ENCODE data around the gene CREB5.

DNA sequence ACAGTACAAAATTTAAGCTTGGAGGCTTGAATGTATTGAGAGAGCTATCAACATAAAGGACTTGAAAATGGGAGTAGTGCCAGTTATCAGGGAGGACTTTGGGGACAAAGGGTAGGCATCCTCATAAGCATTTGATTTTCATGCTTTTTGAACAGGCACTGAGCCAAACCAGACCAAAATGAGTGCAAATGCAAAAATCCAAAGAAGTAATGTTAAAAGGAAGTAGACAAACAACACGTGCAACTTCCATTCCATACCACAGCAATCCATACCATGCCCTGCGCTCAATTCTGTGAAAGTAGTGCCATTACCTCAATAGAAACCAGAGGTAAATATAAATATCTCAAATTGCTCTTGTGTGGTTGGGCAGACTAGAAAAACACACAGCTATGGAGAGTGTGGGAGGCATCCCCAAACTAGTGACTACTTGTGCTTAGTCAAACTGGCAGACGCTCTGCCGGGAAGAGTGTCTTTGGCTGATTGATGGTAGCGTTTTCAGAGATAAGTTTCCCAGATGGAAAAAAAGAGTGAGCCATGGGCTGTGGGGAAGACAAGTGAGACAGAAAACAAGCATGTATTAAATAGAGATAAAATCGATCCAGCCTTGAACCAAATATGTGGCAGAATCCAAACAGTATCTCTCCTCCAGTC, 161.5 kb downstream of the CREB5 start:
- TF ChIP-seq GATA2 (IDR thresholded peaks at IDR 0.05; ENCODE audit: low read depth, low read length) (peak; percentile 96), GATA3 (IDR thresholded peaks at IDR 0.05; ENCODE audit: low read depth, low read length) (peak; percentile 89)

Measured in SH-SY5Y (cell line).